HL-60 (cell line): ENCODE measurements around the gene CA6.

Source experiments
- CTCF ChIP-seq: IDR thresholded peaks from one replicate; pipeline ENCODE4 v1.5.1; 2011; ENCODE audit warnings: low read length, control low read depth, inconsistent platforms; ENCODE audit not compliant: insufficient read depth
- GABPA ChIP-seq: IDR thresholded peaks from 2 replicates; pipeline ENCODE4 v1.6.1; 2012; ENCODE audit warnings: low read depth
- POLR2AphosphoS5 ChIP-seq: IDR thresholded peaks from 2 replicates; pipeline ENCODE4 v1.6.1; 2012; ENCODE audit warnings: low read depth
- REST ChIP-seq: IDR thresholded peaks from 2 replicates; pipeline ENCODE4 v1.6.1; 2012; ENCODE audit warnings: low read depth; ENCODE audit not compliant: insufficient replicate concordance
- SPI1 ChIP-seq: IDR thresholded peaks from 2 replicates; pipeline ENCODE4 v1.6.1; 2012; ENCODE audit warnings: low read depth, mild to moderate bottlenecking, borderline replicate concordance

GRCh38 chr1:8899046-8899445, 46.6 kb upstream of the CA6 start:
- no peak for TF ChIP-seq POLR2AphosphoS5
- no peak for TF ChIP-seq CTCF
- TF ChIP-seq GABPA: no peak
- no peak for TF ChIP-seq REST
- no peak for TF ChIP-seq SPI1
